A673 (cell line): ENCODE data around the gene TMEM236. TPM values are rescaled to one million over a fixed set of nuclear protein-coding genes. Genes with fewer than 3 reads are reported as not detected.

Experiments used
- BruUV-seq: library from RNA; stranded (reverse); fragments of 400-500 nt; replicated peaks from 2 replicates; lab custom pipeline; 2021; lab: Mats Ljungman, UMichigan
- CTCF ChIA-PET: fragments of 300-600 bp; sonication (Branson Sonifier 250); formaldehyde crosslinking; loops from one replicate; lab custom pipeline; 2022; ENCODE audit warnings: antibody characterized with exemption; lab: Charles Lee
- POLR2A ChIA-PET: fragments of 300-600 bp; sonication (Branson Sonifier 250); formaldehyde crosslinking; loops from one replicate; lab custom pipeline; 2022; ENCODE audit warnings: antibody characterized with exemption; ENCODE audit not compliant: low non-redundant PET; lab: Charles Lee
- DNase-seq: peaks from one replicate; pipeline ENCODE4 v3.0.0-alpha.2; 2015; ENCODE audit warnings: low spot score
- H3K27ac ChIP-seq: fragments of 200-600 bp; sonication (generic); 2 replicates; pipeline ENCODE4 v1.5.1; 2016; ENCODE audit warnings: mixed run types, low read depth, mild to moderate bottlenecking, mixed read lengths, antibody characterized with exemption, low read length; ENCODE audit not compliant: poor library complexity, severe bottlenecking
- H3K27me3 ChIP-seq: fragments of 200-600 bp; sonication (generic); replicated peaks from 2 replicates; pipeline ENCODE4 v1.6.1; 2017; ENCODE audit warnings: mixed run types, low read depth, mild to moderate bottlenecking, mixed read lengths, antibody characterized with exemption, low read length; ENCODE audit not compliant: insufficient read depth, poor library complexity
- H3K36me3 ChIP-seq: fragments of 200-600 bp; sonication (generic); 2 replicates; pipeline ENCODE4 v1.6.1; 2016; ENCODE audit warnings: mixed run types, mild to moderate bottlenecking, mixed read lengths, antibody characterized with exemption, low read length; ENCODE audit not compliant: insufficient read depth, poor library complexity, severe bottlenecking
- H3K4me1 ChIP-seq: fragments of 200-600 bp; sonication (generic); 2 replicates; pipeline ENCODE4 v1.6.1; 2017; ENCODE audit warnings: mixed run types, mild to moderate bottlenecking, mixed read lengths, antibody characterized with exemption, low read length; ENCODE audit not compliant: insufficient read depth, poor library complexity, severe bottlenecking
- H3K4me3 ChIP-seq: fragments of 200-600 bp; sonication (generic); 2 replicates; pipeline ENCODE4 v1.5.1; 2016; ENCODE audit warnings: low read depth, mixed run types, mild to moderate bottlenecking, mixed read lengths, low read length; ENCODE audit not compliant: poor library complexity, severe bottlenecking
- H3K9me3 ChIP-seq: fragments of 200-600 bp; sonication (generic); 2 replicates; pipeline ENCODE4 v1.6.1; 2016; ENCODE audit warnings: mixed run types, low read depth, mild to moderate bottlenecking, mixed read lengths, antibody characterized with exemption, low read length; ENCODE audit not compliant: poor library complexity, severe bottlenecking
- CTCF ChIP-seq: fragments of 300-800, 200-600 bp; sonication (generic); conservative IDR thresholded peaks from 2 replicates; pipeline ENCODE4 v1.5.1; 2017; ENCODE audit warnings: low read depth, mild to moderate bottlenecking, antibody characterized with exemption, low read length, moderate library complexity, mixed read lengths
- EZH2 ChIP-seq: fragments of 200-600 bp; sonication (generic); IDR thresholded peaks from 2 replicates; pipeline ENCODE4 v1.6.1; 2017; ENCODE audit warnings: borderline replicate concordance, low read depth, mild to moderate bottlenecking, mixed read lengths, antibody characterized with exemption, low read length; ENCODE audit not compliant: poor library complexity, severe bottlenecking
- intact Hi-C: fragments of 100-400 bp; cut with micrococcal nuclease; formaldehyde crosslinking; loops from one replicate; pipeline ENCODE4 v1.10.0; 2022; ENCODE audit not compliant: unreplicated experiment
- total RNA-seq: library from RNA; stranded (reverse); gene quantifications from 2 replicates; pipeline ENCODE4 v1.2.3, GENCODE V29; 2021

TMEM236 gene
- total RNA-seq, 1 experiment from 2014 or later: 0.06 TPM

DNA sequence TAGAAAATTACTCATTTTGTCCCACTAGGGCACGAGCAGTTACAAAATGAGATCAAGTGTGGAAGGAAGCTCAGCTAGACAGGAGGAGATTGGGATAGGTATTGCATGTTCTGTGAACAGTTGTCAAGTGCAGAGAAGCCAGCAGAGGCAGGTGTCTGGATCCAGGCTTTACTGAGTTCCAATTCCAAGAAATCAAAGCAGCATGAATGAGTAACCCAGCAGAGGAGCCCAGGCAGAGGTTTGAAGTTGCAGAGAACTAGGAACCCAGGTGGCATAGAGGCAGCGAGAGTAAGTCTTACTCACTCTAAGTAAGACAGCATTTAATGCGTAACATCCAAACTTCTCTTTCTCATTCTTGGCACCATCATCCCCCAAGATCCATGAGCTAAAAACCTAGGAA, 68.9 kb downstream of the TMEM236 start:
- Histone ChIP-seq H3K4me1 (no peaks in the 10 kb centered on the region), H3K4me3 (no peak overlapping the region), H3K27ac (no peak overlapping the region), H3K27me3 (no peaks in the 10 kb centered on the region), H3K36me3 (no peaks in the 10 kb centered on the region), H3K9me3 (no peaks in the 10 kb centered on the region)
- no peak for DNase-seq
- POLR2A ChIA-PET: no interaction called here
- no TSS peak for BruUV-seq
- CTCF ChIA-PET: no interaction called here
- intact Hi-C loops: no loop called here
- no peak for TF ChIP-seq CTCF
- no peak for TF ChIP-seq EZH2

GRCh38 chr10:17821893-17822292, 69.9 kb downstream of the TMEM236 start:
- intact Hi-C loops: no loop called here
- Histone ChIP-seq H3K36me3 (no peaks in the 10 kb centered on the region), H3K27me3 (no peaks in the 10 kb centered on the region), H3K27ac (no peak overlapping the region), H3K9me3 (no peaks in the 10 kb centered on the region), H3K4me3 (no peak overlapping the region), H3K4me1 (no peaks in the 10 kb centered on the region)
- no peak for TF ChIP-seq CTCF
- no TSS peak for BruUV-seq
- no peak for DNase-seq
- CTCF ChIA-PET: no interaction called here
- POLR2A ChIA-PET: no interaction called here

DNA sequence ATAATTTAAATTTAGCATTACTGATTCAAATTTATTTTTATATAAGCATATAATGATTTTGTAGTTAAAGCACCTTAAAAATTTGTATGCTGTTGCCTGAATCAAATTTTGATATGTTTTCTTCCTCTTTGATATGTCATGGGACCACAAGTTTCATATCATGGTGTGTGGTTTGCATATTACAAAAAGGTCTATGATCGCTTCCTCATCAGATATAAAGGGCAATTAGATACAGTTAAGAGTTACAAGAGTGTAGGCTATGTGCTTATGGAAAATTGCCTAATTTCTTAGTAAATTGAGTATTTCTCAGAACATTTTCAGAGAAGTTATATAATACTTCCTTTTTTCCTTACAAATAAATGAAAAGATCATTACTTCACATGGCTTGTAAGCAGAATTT, 79.3 kb downstream of the TMEM236 start:
- Histone ChIP-seq H3K36me3 (no peaks in the 10 kb centered on the region), H3K4me3 (no peak overlapping the region), H3K4me1 (peaks cover 5% of the 10 kb centered on the region), H3K27me3 (no peaks in the 10 kb centered on the region), H3K9me3 (no peaks in the 10 kb centered on the region), H3K27ac (no peak overlapping the region)
- TF ChIP-seq EZH2 (no peak), CTCF (no peak)
- intact Hi-C loops: no loop called here
- no TSS peak for BruUV-seq
- no peak for DNase-seq
- ChIA-PET POLR2A (no interaction called here), CTCF (no interaction called here)
